HG02870 (cell line): ENCODE data around the gene SCCPDH.
"Not testable (repeated sequence)": the region's sequence is repeated elsewhere in the genome, so short reads cannot be mapped to it uniquely, and the experiment has no call there.

Source experiments
- ATAC-seq: cut with Tn5 transposase; IDR thresholded peaks from one replicate; pipeline ENCODE4 v1.9.1; 2021; ENCODE audit warnings: mild to moderate bottlenecking, moderate library complexity; ENCODE audit not compliant: unreplicated experiment

SCCPDH gene

GRCh38 chr1:246797597-246797996 is 73.4 kb downstream of the SCCPDH start:
- ATAC-seq = no peak

GRCh38 chr1:246798107-246798506 is 73.9 kb downstream of the SCCPDH start:
- no peak for ATAC-seq

- no peak for ATAC-seq
These were observed 74.6 kb downstream of the SCCPDH start for GRCh38 chr1:246798606-246799496.

GRCh38 chr1:246800356-246800755 is 76.1 kb downstream of the SCCPDH start:
- ATAC-seq = no peak

- no peak for ATAC-seq
These were observed 76.5 kb downstream of the SCCPDH start for GRCh38 chr1:246800756-246801155.

- no peak for ATAC-seq
These were observed 77.2 kb downstream of the SCCPDH start for GRCh38 chr1:246801241-246802020.

GRCh38 chr1:246803373-246803772 is 79.2 kb downstream of the SCCPDH start:
- ATAC-seq = no peak

GRCh38 chr1:246803883-246804282 is 79.7 kb downstream of the SCCPDH start:
- ATAC-seq = no peak

- no peak for ATAC-seq
These were observed 81.0 kb downstream of the SCCPDH start for GRCh38 chr1:246805135-246805716.

GRCh38 chr1:246809473-246809872 is 85.3 kb downstream of the SCCPDH start:
- ATAC-seq = no peak

GRCh38 chr1:246811985-246812384 is 87.8 kb downstream of the SCCPDH start:
- no peak for ATAC-seq

GRCh38 chr1:246813325-246813724 is 89.1 kb downstream of the SCCPDH start:
- not testable (repeated sequence) for ATAC-seq

- no peak for ATAC-seq
These were observed 90.7 kb downstream of the SCCPDH start for GRCh38 chr1:246814890-246815289.

- no peak for ATAC-seq
These were observed 91.6 kb downstream of the SCCPDH start for GRCh38 chr1:246815693-246816270.
